Liver (tissue), 3 donors: ENCODE data around the gene TRIM3.

Experiments used
- EGR1 ChIP-seq, 2 donors: IDR thresholded peaks; 2 replicates each; pipeline ENCODE4 v1.6.1; 2016 to 2018; ENCODE audit warnings: antibody characterized with exemption in 2 of 2, low read depth in 2 of 2
- FOXA1 ChIP-seq: IDR thresholded peaks from 2 replicates; pipeline ENCODE4 v1.6.1; 2016; ENCODE audit warnings: antibody characterized with exemption
- JUND ChIP-seq, 2 donors: IDR thresholded peaks; 2 replicates each; pipeline ENCODE4 v1.6.1; 2016; ENCODE audit warnings: antibody characterized with exemption in 2 of 2
- NR2F2 ChIP-seq: IDR thresholded peaks from 2 replicates; pipeline ENCODE4 v1.6.1; 2016; ENCODE audit warnings: antibody characterized with exemption
- SP1 ChIP-seq: IDR thresholded peaks from 2 replicates; pipeline ENCODE4 v1.6.1; 2018; ENCODE audit warnings: antibody characterized with exemption, mild to moderate bottlenecking
- TAF1 ChIP-seq: conservative IDR thresholded peaks from 2 replicates; pipeline ENCODE4 v1.6.1; 2016; ENCODE audit warnings: antibody characterized with exemption, mild to moderate bottlenecking
- TF ChIP-seq, protein P1 (sequence below): fragments of 150-350 bp; IDR thresholded peaks from 2 replicates; pipeline ENCODE4 v1.5.1; 2017; ENCODE audit warnings: improper control_type of control experiment, low read depth, low read length; ENCODE audit not compliant: missing input control
- TF ChIP-seq, protein P2 (sequence below): IDR thresholded peaks from 2 replicates; pipeline ENCODE4 v1.6.1; 2016; ENCODE audit warnings: antibody characterized with exemption, mild to moderate bottlenecking
- TF ChIP-seq, protein P3 (sequence below): IDR thresholded peaks from 2 replicates; pipeline ENCODE4 v1.6.1; 2016; ENCODE audit warnings: antibody characterized with exemption
- donor health status: healthy.
- donor health status: healthy.

GRCh38 chr11:6453152-6453551 lies 20.6 kb downstream of the TRIM3 start:
- TF ChIP-seq, protein P1, sequence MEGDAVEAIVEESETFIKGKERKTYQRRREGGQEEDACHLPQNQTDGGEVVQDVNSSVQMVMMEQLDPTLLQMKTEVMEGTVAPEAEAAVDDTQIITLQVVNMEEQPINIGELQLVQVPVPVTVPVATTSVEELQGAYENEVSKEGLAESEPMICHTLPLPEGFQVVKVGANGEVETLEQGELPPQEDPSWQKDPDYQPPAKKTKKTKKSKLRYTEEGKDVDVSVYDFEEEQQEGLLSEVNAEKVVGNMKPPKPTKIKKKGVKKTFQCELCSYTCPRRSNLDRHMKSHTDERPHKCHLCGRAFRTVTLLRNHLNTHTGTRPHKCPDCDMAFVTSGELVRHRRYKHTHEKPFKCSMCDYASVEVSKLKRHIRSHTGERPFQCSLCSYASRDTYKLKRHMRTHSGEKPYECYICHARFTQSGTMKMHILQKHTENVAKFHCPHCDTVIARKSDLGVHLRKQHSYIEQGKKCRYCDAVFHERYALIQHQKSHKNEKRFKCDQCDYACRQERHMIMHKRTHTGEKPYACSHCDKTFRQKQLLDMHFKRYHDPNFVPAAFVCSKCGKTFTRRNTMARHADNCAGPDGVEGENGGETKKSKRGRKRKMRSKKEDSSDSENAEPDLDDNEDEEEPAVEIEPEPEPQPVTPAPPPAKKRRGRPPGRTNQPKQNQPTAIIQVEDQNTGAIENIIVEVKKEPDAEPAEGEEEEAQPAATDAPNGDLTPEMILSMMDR = no peak
- TF ChIP-seq, protein P2, sequence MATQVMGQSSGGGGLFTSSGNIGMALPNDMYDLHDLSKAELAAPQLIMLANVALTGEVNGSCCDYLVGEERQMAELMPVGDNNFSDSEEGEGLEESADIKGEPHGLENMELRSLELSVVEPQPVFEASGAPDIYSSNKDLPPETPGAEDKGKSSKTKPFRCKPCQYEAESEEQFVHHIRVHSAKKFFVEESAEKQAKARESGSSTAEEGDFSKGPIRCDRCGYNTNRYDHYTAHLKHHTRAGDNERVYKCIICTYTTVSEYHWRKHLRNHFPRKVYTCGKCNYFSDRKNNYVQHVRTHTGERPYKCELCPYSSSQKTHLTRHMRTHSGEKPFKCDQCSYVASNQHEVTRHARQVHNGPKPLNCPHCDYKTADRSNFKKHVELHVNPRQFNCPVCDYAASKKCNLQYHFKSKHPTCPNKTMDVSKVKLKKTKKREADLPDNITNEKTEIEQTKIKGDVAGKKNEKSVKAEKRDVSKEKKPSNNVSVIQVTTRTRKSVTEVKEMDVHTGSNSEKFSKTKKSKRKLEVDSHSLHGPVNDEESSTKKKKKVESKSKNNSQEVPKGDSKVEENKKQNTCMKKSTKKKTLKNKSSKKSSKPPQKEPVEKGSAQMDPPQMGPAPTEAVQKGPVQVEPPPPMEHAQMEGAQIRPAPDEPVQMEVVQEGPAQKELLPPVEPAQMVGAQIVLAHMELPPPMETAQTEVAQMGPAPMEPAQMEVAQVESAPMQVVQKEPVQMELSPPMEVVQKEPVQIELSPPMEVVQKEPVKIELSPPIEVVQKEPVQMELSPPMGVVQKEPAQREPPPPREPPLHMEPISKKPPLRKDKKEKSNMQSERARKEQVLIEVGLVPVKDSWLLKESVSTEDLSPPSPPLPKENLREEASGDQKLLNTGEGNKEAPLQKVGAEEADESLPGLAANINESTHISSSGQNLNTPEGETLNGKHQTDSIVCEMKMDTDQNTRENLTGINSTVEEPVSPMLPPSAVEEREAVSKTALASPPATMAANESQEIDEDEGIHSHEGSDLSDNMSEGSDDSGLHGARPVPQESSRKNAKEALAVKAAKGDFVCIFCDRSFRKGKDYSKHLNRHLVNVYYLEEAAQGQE = no peak
- TF ChIP-seq FOXA1 (no peak), EGR1 (IDR thresholded peaks at IDR 0.05; ENCODE audit: low read depth in 2 of 2) (no peak), TAF1 (no peak), JUND (IDR thresholded peaks at IDR 0.05) (no peak), NR2F2 (no peak), SP1 (no peak)
- TF ChIP-seq, protein P3, sequence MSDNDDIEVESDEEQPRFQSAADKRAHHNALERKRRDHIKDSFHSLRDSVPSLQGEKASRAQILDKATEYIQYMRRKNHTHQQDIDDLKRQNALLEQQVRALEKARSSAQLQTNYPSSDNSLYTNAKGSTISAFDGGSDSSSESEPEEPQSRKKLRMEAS = no peak
